Activated T-helper 9 cell treated with anti-CD3 and anti-CD28 coated beads, Interleukin-2, amount 50 U/mL, for 16 hours (primary cell): ENCODE measurements around the gene TAF10.

Experiments
- DNase-seq: peaks from one replicate; pipeline ENCODE4 v3.0.0-alpha.2; 2020; ENCODE audit warnings: low read depth

TAF10 gene

GRCh38 chr11:6625156-6625831 lies 13.3 kb upstream of the TAF10 start:
- DNase-seq: no peak

- no peak for DNase-seq
Observed at GRCh38 chr11:6623391-6624363, 11.7 kb upstream of the TAF10 start.

- no peak for DNase-seq
Observed at GRCh38 chr11:6622261-6623171, 10.5 kb upstream of the TAF10 start.

GRCh38 chr11:6621711-6622211 lies 9.7 kb upstream of the TAF10 start:
- DNase-seq: no peak

- no peak for DNase-seq
Observed at GRCh38 chr11:6620636-6621035, 8.6 kb upstream of the TAF10 start.

- DNase-seq: peak; percentile 79
Observed at GRCh38 chr11:6619004-6619745, 7.2 kb upstream of the TAF10 start, which contains the start of gene TPP1. TPP1 (minus strand) TSS chr11:6619422; CDS start chr11:6619400, 22 bp downstream.

GRCh38 chr11:6618117-6619003 lies 6.3 kb upstream of the TAF10 start:
- peak; percentile 57 for DNase-seq

GRCh38 chr11:6617315-6617781 lies 5.3 kb upstream of the TAF10 start:
- DNase-seq: no peak

- no peak for DNase-seq
Observed at GRCh38 chr11:6616596-6617250, 4.7 kb upstream of the TAF10 start.

- no peak for DNase-seq
Observed at GRCh38 chr11:6615882-6616585, 4.0 kb upstream of the TAF10 start.

GRCh38 chr11:6615046-6615445 lies 3.0 kb upstream of the TAF10 start:
- no peak for DNase-seq

- no peak for DNase-seq
Observed at GRCh38 chr11:6614446-6614845, 2.4 kb upstream of the TAF10 start.

GRCh38 chr11:6613496-6613895 lies 1.5 kb upstream of the TAF10 start:
- DNase-seq: no peak

GRCh38 chr11:6611963-6612212 lies 128 bp downstream of the TAF10 start:
- no peak for DNase-seq

- DNase-seq: peak; percentile 20
Observed at GRCh38 chr11:6611092-6611962, 689 bp downstream of the TAF10 start.

GRCh38 chr11:6610591-6610990 lies 1.4 kb downstream of the TAF10 start:
- no peak for DNase-seq

GRCh38 chr11:6609502-6610015 lies 2.5 kb downstream of the TAF10 start:
- no peak for DNase-seq
